HEK293T (cell line): ENCODE results near the gene AHR.

Source experiments
- BHLHE40 ChIP-seq: fragments of 450-650 bp; IDR thresholded peaks from 2 replicates; pipeline ENCODE4 v1.6.1; 2016; ENCODE audit warnings: mild to moderate bottlenecking, moderate library complexity, borderline replicate concordance
- CTBP1 ChIP-seq: fragments of 450-650 bp; IDR thresholded peaks from 2 replicates; pipeline ENCODE4 v1.6.1; 2016; ENCODE audit warnings: borderline replicate concordance
- ELF4 ChIP-seq: fragments of 450-650 bp; IDR thresholded peaks from 2 replicates; pipeline ENCODE4 v1.6.1; 2017; ENCODE audit warnings: antibody characterized with exemption
- FOXA1 ChIP-seq: fragments of 450-650 bp; IDR thresholded peaks from 2 replicates; pipeline ENCODE4 v1.6.1; 2016; ENCODE audit warnings: mild to moderate bottlenecking
- FOXK2 ChIP-seq: fragments of 450-650 bp; IDR thresholded peaks from 2 replicates; pipeline ENCODE4 v1.6.1; 2016; ENCODE audit warnings: mild to moderate bottlenecking
- HDGF ChIP-seq: fragments of 450-650 bp; IDR thresholded peaks from 2 replicates; pipeline ENCODE4 v1.6.1; 2017; ENCODE audit warnings: antibody characterized with exemption, borderline replicate concordance
- LEF1 ChIP-seq: fragments of 450-650 bp; IDR thresholded peaks from 2 replicates; pipeline ENCODE4 v1.6.1; 2017; ENCODE audit warnings: mild to moderate bottlenecking, borderline replicate concordance
- NFRKB ChIP-seq: fragments of 450-650 bp; IDR thresholded peaks from 2 replicates; pipeline ENCODE4 v1.6.1; 2016; ENCODE audit warnings: mild to moderate bottlenecking, moderate library complexity
- SP1 ChIP-seq: fragments of 450-650 bp; IDR thresholded peaks from 2 replicates; pipeline ENCODE4 v1.6.1; 2017
- TARDBP ChIP-seq: fragments of 450-650 bp; IDR thresholded peaks from 2 replicates; pipeline ENCODE4 v1.6.1; 2016

DNA sequence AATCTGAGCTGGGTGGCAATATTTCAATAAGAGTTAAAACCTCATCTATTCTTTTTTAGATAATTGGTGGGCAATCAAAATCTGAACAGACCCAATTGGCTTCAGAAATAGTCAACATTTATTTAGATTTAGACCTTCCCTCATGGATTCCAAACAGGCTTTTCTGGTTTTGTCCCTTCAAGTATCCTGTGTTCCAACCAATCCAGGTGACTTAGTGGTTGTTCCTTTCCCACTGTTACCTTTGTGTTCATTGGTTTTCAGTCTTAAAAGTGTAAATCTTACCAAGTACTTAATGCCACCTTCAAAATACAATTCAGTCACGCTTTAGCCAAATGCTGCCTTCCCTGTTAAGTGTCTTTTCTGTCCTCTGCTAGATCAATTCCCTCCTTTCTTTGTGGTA, 85.9 kb downstream of the AHR start:
- TF ChIP-seq ELF4, result no peak
- no peak for TF ChIP-seq CTBP1
- TF ChIP-seq NFRKB, result no peak
- no peak for TF ChIP-seq TARDBP
- no peak for TF ChIP-seq HDGF
- TF ChIP-seq SP1, result no peak
- no peak for TF ChIP-seq BHLHE40
- TF ChIP-seq FOXK2, result no peak
- no peak for TF ChIP-seq FOXA1
- TF ChIP-seq LEF1, result no peak
